A549 (cell line): ENCODE data around the gene FKBP8. TPM values are rescaled to one million over a fixed set of nuclear protein-coding genes. Genes with fewer than 3 reads are reported as not detected.

Source experiments
- ATAC-seq, 2 experiments: fragments of 200-7000 bp in 1 of 2; fragments of >200 bp in 1 of 2; cut with Nextera tagmentation in 1 of 2; cut with Tn5 transposase in 1 of 2; 3 replicates each; pipeline versions ENCODE4 v1.8.0 to v1.9.1; 2018 to 2020; ENCODE audit warnings: mild to moderate bottlenecking in 1 of 2, moderate library complexity in 1 of 2
- CTCF ChIA-PET: fragments of 300-600 bp; sonication (Branson Sonifier 250); formaldehyde crosslinking; extraction: SDS; loops from one replicate; lab custom pipeline; 2021; ENCODE audit warnings: antibody characterized with exemption, inconsistent platforms; lab: Yijun Ruan, JAX
- POLR2A ChIA-PET: fragments of 350-600 bp; formaldehyde crosslinking; extraction: SDS; loops from one replicate; lab custom pipeline; 2021; ENCODE audit warnings: antibody characterized with exemption, inconsistent platforms; lab: Yijun Ruan, JAX
- DNase-seq, 2 experiments: peaks; one replicate each; pipeline versions ENCODE4 v3.0.0 to v3.0.0-alpha.2; 2011 to 2016; ENCODE audit warnings: low read depth in 1 of 2, low spot score in 1 of 2
- FAIRE-seq: peaks from 2 replicates; lab custom pipeline; 2011; peaks lifted over from hg19 to GRCh38; lab: Jason Lieb, UNC
- H3K27ac ChIP-seq, 2 experiments: fragments of >200 bp; sonication (Bioruptor Twin); formaldehyde crosslinking; 3 replicates each; pipeline ENCODE4 v1.5.1; 2016 to 2017
- H3K4me1 ChIP-seq: fragments of >200 bp; sonication (Bioruptor Twin); formaldehyde crosslinking; 3 replicates; pipeline ENCODE4 v1.6.1; 2016
- H3K4me2 ChIP-seq: fragments of >200 bp; sonication (Bioruptor Twin); formaldehyde crosslinking; 3 replicates; pipeline ENCODE4 v1.6.1; 2016
- H3K4me3 ChIP-seq: fragments of >200 bp; sonication (Bioruptor Twin); formaldehyde crosslinking; 3 replicates; pipeline ENCODE4 v1.5.1; 2016
- H3K9me3 ChIP-seq: fragments of >200 bp; sonication (Bioruptor Twin); formaldehyde crosslinking; 3 replicates; pipeline ENCODE4 v1.6.1; 2016
- ATOH8 ChIP-seq: fragments of 250-450 bp; sonication (Bioruptor Pico); IDR thresholded peaks from 2 replicates; pipeline ENCODE4 v1.5.0; 2020; ENCODE audit warnings: low read depth, mild to moderate bottlenecking, moderate library complexity
- CHD4 ChIP-seq: fragments of 200-600 bp; sonication (generic); IDR thresholded peaks from 2 replicates; pipeline ENCODE4 v1.6.1; 2016; ENCODE audit warnings: antibody characterized with exemption, mild to moderate bottlenecking, borderline replicate concordance
- E2F6 ChIP-seq: IDR thresholded peaks from 2 replicates; pipeline ENCODE4 v1.6.1; 2012; ENCODE audit warnings: low read depth, borderline replicate concordance
- FOSB ChIP-seq: fragments of 250-450 bp; sonication (Bioruptor Pico); IDR thresholded peaks from 2 replicates; pipeline ENCODE4 v1.5.0; 2020; ENCODE audit warnings: mild to moderate bottlenecking, moderate library complexity
- HES2 ChIP-seq: fragments of >200 bp; sonication (Bioruptor Twin); formaldehyde crosslinking; IDR thresholded peaks from 2 replicates; pipeline ENCODE4 v1.6.1; 2016
- HMGXB4 ChIP-seq: fragments of 250-450 bp; sonication (Bioruptor Pico); IDR thresholded peaks from 2 replicates; pipeline ENCODE4 v1.5.0; 2021; ENCODE audit warnings: mild to moderate bottlenecking, moderate library complexity, borderline replicate concordance
- HOXB13 ChIP-seq: fragments of 250-450 bp; sonication (Bioruptor Pico); IDR thresholded peaks from 2 replicates; pipeline ENCODE4 v1.5.0; 2020; ENCODE audit warnings: low read depth, mild to moderate bottlenecking, moderate library complexity
- MAX ChIP-seq: IDR thresholded peaks from 2 replicates; pipeline ENCODE4 v1.6.1; 2012
- NFE2L2 ChIP-seq: fragments of 150-350 bp; conservative IDR thresholded peaks from 2 replicates; pipeline ENCODE4 v1.6.1; 2014; ENCODE audit warnings: low read length
- REST ChIP-seq: fragments of 200-600 bp; sonication (generic); IDR thresholded peaks from 2 replicates; pipeline ENCODE4 v1.6.1; 2016; ENCODE audit warnings: antibody characterized with exemption, mild to moderate bottlenecking, moderate library complexity
- SMC3 ChIP-seq: fragments of >200 bp; sonication (Bioruptor Twin); formaldehyde crosslinking; IDR thresholded peaks from 3 replicates; pipeline ENCODE4 v1.6.1; 2018; ENCODE audit warnings: inconsistent platforms
- ZFP36 ChIP-seq: fragments of 450-650 bp; IDR thresholded peaks from 2 replicates; pipeline ENCODE4 v1.6.1; 2014; ENCODE audit warnings: borderline replicate concordance; ENCODE audit not compliant: partially characterized antibody
- WGBS: methylation state at CpG from one replicate; pipeline ENCODE4 v1.1.6; 2017; ENCODE audit errors: missing lambda C conversion rate; 5-methylcytosine and 5-hydroxymethylcytosine counted together
- polyA plus RNA-seq, 4 experiments: library from polyadenylated mRNA; depleted of rRNA in 3 of 4; stranded (reverse); fragments of >200 nt; fragmentation: RNase III in 1 of 4; extraction: RNeasy Plus Mini Kit Qiagen cat#74134 plus additional on column Dnase treatment in 1 of 4; gene quantifications; 2 replicates in 3 of 4; 3 replicates in 1 of 4; pipeline ENCODE4 v1.2.3, GENCODE V29; 2011 to 2017

The FKBP8 gene
- polyA plus RNA-seq, 2 of the 4 experiments (the other 2 are of a cell fraction) = 56.1 to 123 TPM

GRCh38 chr19:18494267-18494607, 49.1 kb downstream of the FKBP8 start:
- no peak for ATAC-seq
- TF ChIP-seq HMGXB4 (CRISPR knock-in tag) (no peak), REST (no peak)
- Histone ChIP-seq H3K27ac (no peak overlapping the region), H3K4me2 (no peak overlapping the region), H3K9me3 (no peaks in the 10 kb centered on the region), H3K4me3 (no peak overlapping the region), H3K4me1 (peaks cover 12% of the 10 kb centered on the region)
- POLR2A ChIA-PET = no interaction called here
- CTCF ChIA-PET = interaction anchor here (0.6 to 3.6 kb wide), 5 partner anchors 25 to 94 kb away, joined by 3 to 15 read pairs (median 11); partner anchors contain the start of genes ELL and REX1BD
- DNase-seq = no peak
- 90% methylated on average over 7 of the region's 7 CpGs for WGBS
- FAIRE-seq = no peak

GRCh38 chr19:18493440-18494266, 49.7 kb downstream of the FKBP8 start:
- ChIA-PET CTCF (interaction anchor here (0.9 to 3.6 kb wide), 5 partner anchors 9 to 96 kb away, joined by 3 to 15 read pairs (median 11); partner anchors contain the start of gene ELL), POLR2A (no interaction called here)
- no peaks in the 10 kb centered on the region for H3K9me3 ChIP-seq
- 84% methylated on average over 8 of the region's 13 CpGs for WGBS
- no peak overlapping the region for H3K27ac ChIP-seq
- no peak overlapping the region for H3K4me2 ChIP-seq
- ATAC-seq (no peak), FAIRE-seq (no peak), DNase-seq (no peak)
- H3K4me1 ChIP-seq = peaks cover 12% of the 10 kb centered on the region
- TF ChIP-seq ATOH8 (CRISPR knock-in tag) (no peak), CHD4 (no peak), FOSB (no peak), HES2 (no peak), HOXB13 (no peak), MAX (no peak), SMC3 (no peak), NFE2L2 (no peak), ZFP36 (no peak), REST (no peak), E2F6 (no peak)
- no peak overlapping the region for H3K4me3 ChIP-seq
